Chondrocyte (in vitro differentiated cells): ENCODE results near the gene SPTBN4. TPM values are rescaled to one million over a fixed set of nuclear protein-coding genes. Genes with fewer than 3 reads are reported as not detected.
"Not testable (repeated sequence)": the region's sequence is repeated elsewhere in the genome, so short reads cannot be mapped to it uniquely, and the experiment has no call there.

Experiments
- DNase-seq: peaks from one replicate; pipeline ENCODE4 v3.0.0; 2021; ENCODE audit warnings: mixed read lengths, low spot score
- H3K27ac Mint-ChIP-seq: one replicate; pipeline ENCODE4 v1.8.0; 2021; ENCODE audit warnings: mild to moderate bottlenecking, moderate library complexity, mixed read lengths; ENCODE audit not compliant: unreplicated experiment
- H3K27me3 Mint-ChIP-seq: 2 replicates; pipeline ENCODE4 v1.8.0; 2021; ENCODE audit warnings: low read depth, mixed read lengths
- H3K36me3 Mint-ChIP-seq: 2 replicates; pipeline ENCODE4 v1.8.0; 2021; ENCODE audit warnings: low read depth, mixed read lengths
- H3K4me1 Mint-ChIP-seq: 2 replicates; pipeline ENCODE4 v1.8.0; 2021; ENCODE audit warnings: low read depth, mild to moderate bottlenecking, mixed read lengths
- H3K4me3 Mint-ChIP-seq: one replicate; pipeline ENCODE4 v1.8.0; 2021; ENCODE audit warnings: mild to moderate bottlenecking, moderate library complexity, mixed read lengths; ENCODE audit not compliant: unreplicated experiment
- H3K9me3 Mint-ChIP-seq: 2 replicates; pipeline ENCODE4 v1.8.0; 2021; ENCODE audit warnings: low read depth, mixed read lengths
- CTCF ChIP-seq: fragments of 200-600 bp; sonication (generic); IDR thresholded peaks from 2 replicates; pipeline ENCODE4 v1.5.0; 2021; ENCODE audit warnings: antibody characterized with exemption, mild to moderate bottlenecking, moderate library complexity
- total RNA-seq: library from RNA; stranded (reverse); gene quantifications from 3 replicates; pipeline ENCODE4 v1.2.1, GENCODE V29; 2021

SPTBN4 gene
- total RNA-seq, 1 donor from 2014 or later = 2.5 TPM

GRCh38 chr19:40555978-40556689 is 89.3 kb downstream of the SPTBN4 start:
- Mint-ChIP-seq H3K36me3 (no peaks in the 10 kb centered on the region), H3K27me3 (peaks cover 56% of the 10 kb centered on the region)
- no peak for DNase-seq

GRCh38 chr19:40556953-40557530 is 90.2 kb downstream of the SPTBN4 start:
- Mint-ChIP-seq H3K4me1 (no peaks in the 10 kb centered on the region), H3K27me3 (peaks cover 58% of the 10 kb centered on the region), H3K36me3 (no peaks in the 10 kb centered on the region), H3K27ac (no peak overlapping the region), H3K4me3 (no peak overlapping the region), H3K9me3 (no peaks in the 10 kb centered on the region)
- no peak for DNase-seq
- TF ChIP-seq CTCF = no peak

More at GRCh38 chr19:40555978-40556689, 89.3 kb downstream of the SPTBN4 start:
- Mint-ChIP-seq H3K27ac (no peak overlapping the region), H3K4me3 (no peak overlapping the region), H3K9me3 (no peaks in the 10 kb centered on the region), H3K4me1 (no peaks in the 10 kb centered on the region)
- no peak for TF ChIP-seq CTCF

GRCh38 chr19:40559394-40559793 is 92.6 kb downstream of the SPTBN4 start:
- TF ChIP-seq CTCF = no peak
- Mint-ChIP-seq H3K4me1 (no peaks in the 10 kb centered on the region), H3K27ac (no peak overlapping the region), H3K36me3 (no peaks in the 10 kb centered on the region), H3K4me3 (no peak overlapping the region), H3K27me3 (peaks cover 47% of the 10 kb centered on the region), H3K9me3 (no peaks in the 10 kb centered on the region)
- DNase-seq = no peak

GRCh38 chr19:40560092-40560507 is 93.3 kb downstream of the SPTBN4 start:
- no peak for TF ChIP-seq CTCF
- no peak for DNase-seq
- Mint-ChIP-seq H3K4me3 (no peak overlapping the region), H3K4me1 (no peaks in the 10 kb centered on the region), H3K9me3 (no peaks in the 10 kb centered on the region), H3K36me3 (no peaks in the 10 kb centered on the region), H3K27me3 (peaks cover 45% of the 10 kb centered on the region), H3K27ac (no peak overlapping the region)

- no peaks in the 10 kb centered on the region for H3K4me1 Mint-ChIP-seq
Observed at GRCh38 chr19:40561947-40562346, 95.1 kb downstream of the SPTBN4 start.

GRCh38 chr19:40564535-40564934 is 97.7 kb downstream of the SPTBN4 start:
- H3K27ac Mint-ChIP-seq, H3K4me3 Mint-ChIP-seq, H3K36me3 Mint-ChIP-seq, H3K9me3 Mint-ChIP-seq, DNase-seq, H3K4me1 Mint-ChIP-seq: not testable (repeated sequence)
- H3K27me3 Mint-ChIP-seq = peaks cover 42% of the 10 kb centered on the region

More at GRCh38 chr19:40561947-40562346, 95.1 kb downstream of the SPTBN4 start:
- no peak for DNase-seq
- Mint-ChIP-seq H3K4me3 (no peak overlapping the region), H3K27me3 (peaks cover 45% of the 10 kb centered on the region), H3K27ac (no peak overlapping the region), H3K9me3 (no peaks in the 10 kb centered on the region), H3K36me3 (peaks cover 1% of the 10 kb centered on the region)
- no peak for TF ChIP-seq CTCF
